Measurements from ENCODE around the gene CHST3.
"Not testable (repeated sequence)": the region's sequence is repeated elsewhere in the genome, so short reads cannot be mapped to it uniquely, and the experiment has no call there.

CHST3 gene, protein sequence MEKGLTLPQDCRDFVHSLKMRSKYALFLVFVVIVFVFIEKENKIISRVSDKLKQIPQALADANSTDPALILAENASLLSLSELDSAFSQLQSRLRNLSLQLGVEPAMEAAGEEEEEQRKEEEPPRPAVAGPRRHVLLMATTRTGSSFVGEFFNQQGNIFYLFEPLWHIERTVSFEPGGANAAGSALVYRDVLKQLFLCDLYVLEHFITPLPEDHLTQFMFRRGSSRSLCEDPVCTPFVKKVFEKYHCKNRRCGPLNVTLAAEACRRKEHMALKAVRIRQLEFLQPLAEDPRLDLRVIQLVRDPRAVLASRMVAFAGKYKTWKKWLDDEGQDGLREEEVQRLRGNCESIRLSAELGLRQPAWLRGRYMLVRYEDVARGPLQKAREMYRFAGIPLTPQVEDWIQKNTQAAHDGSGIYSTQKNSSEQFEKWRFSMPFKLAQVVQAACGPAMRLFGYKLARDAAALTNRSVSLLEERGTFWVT

DNA sequence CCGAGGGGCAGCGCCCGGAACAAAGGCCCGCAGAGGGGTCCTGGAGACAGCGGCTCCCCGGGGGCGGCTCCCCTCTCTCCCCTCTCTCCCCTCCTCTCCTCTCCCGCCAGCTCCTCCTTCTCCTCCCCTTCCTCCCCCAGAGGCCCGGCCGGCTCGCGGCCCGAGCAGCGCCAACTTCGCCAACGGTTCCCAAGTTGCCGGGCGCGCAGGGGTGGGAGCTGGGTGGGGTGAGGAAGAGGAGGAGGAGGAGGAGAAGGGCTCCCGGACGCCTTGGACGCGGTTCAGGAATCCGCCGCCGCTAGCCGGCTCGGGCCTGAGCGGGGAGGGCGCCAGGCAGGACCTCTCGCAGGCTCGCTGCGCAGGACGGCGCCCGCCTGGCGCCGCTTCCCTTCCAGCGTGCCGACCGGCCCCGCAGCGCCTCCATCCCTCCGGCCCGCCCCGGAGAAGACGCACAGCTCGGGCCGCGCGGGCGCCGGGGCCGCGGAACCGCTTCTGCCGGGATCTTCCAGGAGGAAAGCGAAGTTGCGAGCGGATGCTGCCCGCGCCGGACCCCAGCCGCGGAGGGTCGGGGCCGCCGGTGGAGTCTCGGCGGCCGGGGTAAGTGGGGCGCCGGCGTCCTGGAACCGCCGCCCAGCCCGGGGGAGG is at the start of gene CHST3:
Gene CHST3 (plus strand): TSS at position 298 of the 645 bp plus-strand sequence. CDS start 41,448 bp downstream, outside the sequence.
- peak within 1 kb of the TSS; percentile 69 for H3K4me3 ChIP-seq (ENCODE audit: insufficient read length, low read depth)
- H3K27me3 ChIP-seq (ENCODE audit: insufficient read depth, insufficient read length) = peaks cover 44% of the 10 kb centered on the region
- no peak for TF ChIP-seq SUZ12 (IDR thresholded peaks at IDR 0.05; ENCODE audit: extremely low read depth, insufficient read depth, insufficient read length)
- TF ChIP-seq YY1 (IDR thresholded peaks at IDR 0.05; ENCODE audit: insufficient read depth, insufficient read length) = no peak
- TF ChIP-seq ZNF274 (IDR thresholded peaks at IDR 0.05; ENCODE audit: low read depth, low read length) = no peak
- H3K4me1 ChIP-seq (ENCODE audit: insufficient read depth, insufficient read length) = no peaks in the 10 kb centered on the region
- no peaks in the 10 kb centered on the region for H3K36me3 ChIP-seq (ENCODE audit: insufficient read depth, insufficient read length, low read length)
- H3K9me3 ChIP-seq (ENCODE audit: insufficient read depth, low read length) = no peaks in the 10 kb centered on the region
- peak; percentile 36 for DNase-seq (ENCODE audit: low read depth, low spot score)
- H3K9ac ChIP-seq (ENCODE audit: insufficient read length, low read depth) = peak within 1 kb of the TSS; percentile 79

DNA sequence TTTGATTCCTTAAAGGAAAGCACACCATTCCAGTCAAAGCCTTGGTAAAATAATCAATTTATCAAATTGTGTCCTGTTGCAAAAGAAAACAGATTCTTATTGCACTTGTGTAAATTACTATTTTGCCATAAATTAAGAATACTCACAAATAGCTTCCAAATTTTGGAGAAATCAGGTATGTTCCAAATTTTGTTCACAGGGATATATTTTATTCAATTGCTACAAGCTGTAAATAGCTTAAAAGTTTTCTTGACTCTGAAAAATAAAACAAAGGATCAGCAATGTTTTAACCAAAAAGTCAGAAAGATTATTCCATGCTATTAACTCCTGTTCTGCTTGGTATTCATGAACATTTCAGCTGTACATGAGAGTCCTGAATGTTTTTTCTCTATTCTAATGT is 47.4 kb upstream of the CHST3 start:
- TF ChIP-seq SUZ12 (IDR thresholded peaks at IDR 0.05; ENCODE audit: extremely low read depth, insufficient read depth, insufficient read length) (no peak), YY1 (IDR thresholded peaks at IDR 0.05; ENCODE audit: insufficient read depth, insufficient read length) (no peak), ZNF274 (IDR thresholded peaks at IDR 0.05; ENCODE audit: low read depth, low read length) (no peak)
- no peak for DNase-seq (ENCODE audit: low read depth, low spot score)
- H3K9me3 ChIP-seq (ENCODE audit: insufficient read depth, low read length) = peaks cover 13% of the 10 kb centered on the region; the same call in 1 of the 2 replicates
- no peaks in the 10 kb centered on the region for H3K36me3 ChIP-seq (ENCODE audit: insufficient read depth, insufficient read length, low read length)
- H3K4me3 ChIP-seq (ENCODE audit: insufficient read length, low read depth) = no peak overlapping the region
- H3K4me1 ChIP-seq (ENCODE audit: insufficient read depth, insufficient read length) = no peaks in the 10 kb centered on the region
- no peaks in the 10 kb centered on the region for H3K27me3 ChIP-seq (ENCODE audit: insufficient read depth, insufficient read length)
- no peak overlapping the region for H3K9ac ChIP-seq (ENCODE audit: insufficient read length, low read depth)

DNA sequence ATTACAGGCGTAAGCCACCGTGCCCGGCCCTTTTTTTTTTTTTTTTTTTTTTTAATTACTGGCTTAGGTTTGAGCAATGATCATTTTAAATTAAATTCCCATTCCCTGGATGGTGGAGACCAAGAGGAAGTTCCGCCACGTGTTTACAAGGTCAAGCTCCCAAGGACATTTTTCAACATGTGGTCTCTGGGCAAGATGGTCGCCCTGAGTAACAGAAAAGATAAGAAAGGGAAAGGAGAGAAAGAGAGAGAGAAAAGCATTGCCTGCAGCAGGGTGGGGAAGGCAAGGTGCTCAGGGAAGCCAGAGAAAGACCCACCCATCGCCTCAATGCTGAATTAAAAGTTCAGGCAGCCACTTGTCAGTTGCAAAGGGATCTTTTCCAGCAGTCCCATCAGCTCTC is 45.2 kb upstream of the CHST3 start:
- no peaks in the 10 kb centered on the region for H3K36me3 ChIP-seq (ENCODE audit: insufficient read depth, insufficient read length, low read length)
- no peaks in the 10 kb centered on the region for H3K4me1 ChIP-seq (ENCODE audit: insufficient read depth, insufficient read length)
- no peak overlapping the region for H3K9ac ChIP-seq (ENCODE audit: insufficient read length, low read depth)
- no peaks in the 10 kb centered on the region for H3K27me3 ChIP-seq (ENCODE audit: insufficient read depth, insufficient read length)
- H3K4me3 ChIP-seq (ENCODE audit: insufficient read length, low read depth) = no peak overlapping the region
- H3K9me3 ChIP-seq (ENCODE audit: insufficient read depth, low read length) = peaks cover 13% of the 10 kb centered on the region; the same call in 1 of the 2 replicates
- TF ChIP-seq SUZ12 (IDR thresholded peaks at IDR 0.05; ENCODE audit: extremely low read depth, insufficient read depth, insufficient read length) (no peak), ZNF274 (IDR thresholded peaks at IDR 0.05; ENCODE audit: low read depth, low read length) (no peak), YY1 (IDR thresholded peaks at IDR 0.05; ENCODE audit: insufficient read depth, insufficient read length) (no peak)
- DNase-seq (ENCODE audit: low read depth, low spot score) = no peak

DNA sequence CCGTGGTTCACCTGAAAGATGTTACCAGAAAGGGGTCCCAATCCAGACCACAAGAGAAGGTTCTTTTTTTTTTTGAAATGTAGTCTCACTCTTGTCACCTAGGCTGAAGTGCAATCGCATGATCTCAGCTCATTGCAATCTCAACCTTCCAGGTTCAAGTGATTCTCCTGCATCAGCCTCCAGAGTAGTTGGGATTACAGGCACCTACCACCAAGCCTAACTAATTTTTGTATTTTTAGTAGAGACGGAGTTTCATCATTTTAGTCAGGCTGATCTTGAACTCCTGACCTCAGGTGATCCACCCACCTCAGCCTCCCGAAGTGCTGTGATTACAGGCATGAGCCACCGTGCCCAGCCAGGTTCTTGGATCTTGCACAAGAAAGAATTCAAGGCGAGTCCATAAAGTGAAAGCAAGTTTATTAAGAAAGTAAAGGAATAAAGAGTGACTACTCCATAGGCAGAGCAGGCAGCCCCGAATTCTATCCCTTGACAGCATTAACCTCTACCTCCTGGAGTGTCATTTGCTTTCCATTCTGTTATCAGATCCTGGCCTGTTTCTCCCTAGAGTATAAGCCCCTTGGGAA is 44.1 kb upstream of the CHST3 start:
- not testable (repeated sequence) for DNase-seq (ENCODE audit: low read depth, low spot score); H3K36me3 ChIP-seq (ENCODE audit: insufficient read depth, insufficient read length, low read length); H3K27me3 ChIP-seq (ENCODE audit: insufficient read depth, insufficient read length); H3K4me3 ChIP-seq (ENCODE audit: insufficient read length, low read depth); H3K9ac ChIP-seq (ENCODE audit: insufficient read length, low read depth); H3K4me1 ChIP-seq (ENCODE audit: insufficient read depth, insufficient read length)
- H3K9me3 ChIP-seq (ENCODE audit: insufficient read depth, low read length) = peaks cover 13% of the 10 kb centered on the region; the same call in 1 of the 2 replicates

DNA sequence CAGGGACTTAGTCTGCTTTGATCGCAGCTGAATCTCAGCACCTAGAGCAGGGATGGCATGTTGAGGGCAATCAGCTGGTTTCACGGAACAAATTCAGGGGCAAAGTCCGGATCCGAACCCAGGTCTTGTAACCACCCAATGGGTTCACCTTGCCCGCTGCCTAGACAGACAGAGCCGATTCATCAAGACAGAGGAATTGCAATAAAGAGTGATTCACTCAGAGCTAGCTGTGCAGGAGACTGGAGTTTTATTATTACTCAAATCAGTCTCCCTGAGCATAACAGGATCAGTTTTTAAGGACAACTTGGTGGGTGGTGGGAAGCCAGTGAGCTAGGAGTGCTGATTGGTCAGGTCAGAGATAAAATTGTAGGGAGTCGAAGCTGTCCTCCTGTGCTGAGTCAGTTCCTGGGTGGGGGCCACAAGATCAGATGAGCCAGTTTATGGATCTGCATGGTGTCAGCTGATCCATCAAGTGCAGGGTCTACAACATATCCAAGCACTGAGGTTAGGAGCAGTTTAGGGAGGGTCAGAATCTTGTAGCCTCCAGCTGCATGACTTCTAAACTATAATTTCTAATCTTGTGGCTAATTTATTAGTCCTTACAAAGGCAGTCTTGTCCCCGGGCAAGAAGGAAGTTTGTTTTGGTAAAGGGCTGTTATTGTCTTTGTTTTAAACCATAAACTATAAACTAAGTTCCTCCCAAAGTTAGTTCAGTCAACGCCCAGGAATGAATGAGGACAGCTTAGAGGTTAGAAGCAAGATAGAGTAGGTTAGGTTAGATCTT is 43.5 kb upstream of the CHST3 start:
- Histone ChIP-seq H3K9ac (ENCODE audit: insufficient read length, low read depth) (no peak overlapping the region), H3K9me3 (ENCODE audit: insufficient read depth, low read length) (peaks cover 13% of the 10 kb centered on the region; the same call in 1 of the 2 replicates), H3K27me3 (ENCODE audit: insufficient read depth, insufficient read length) (no peaks in the 10 kb centered on the region), H3K4me3 (ENCODE audit: insufficient read length, low read depth) (no peak overlapping the region), H3K36me3 (ENCODE audit: insufficient read depth, insufficient read length, low read length) (no peaks in the 10 kb centered on the region), H3K4me1 (ENCODE audit: insufficient read depth, insufficient read length) (no peaks in the 10 kb centered on the region)
- TF ChIP-seq SUZ12 (IDR thresholded peaks at IDR 0.05; ENCODE audit: extremely low read depth, insufficient read depth, insufficient read length) (no peak), ZNF274 (IDR thresholded peaks at IDR 0.05; ENCODE audit: low read depth, low read length) (no peak), YY1 (IDR thresholded peaks at IDR 0.05; ENCODE audit: insufficient read depth, insufficient read length) (no peak)
- DNase-seq (ENCODE audit: low read depth, low spot score) = no peak

DNA sequence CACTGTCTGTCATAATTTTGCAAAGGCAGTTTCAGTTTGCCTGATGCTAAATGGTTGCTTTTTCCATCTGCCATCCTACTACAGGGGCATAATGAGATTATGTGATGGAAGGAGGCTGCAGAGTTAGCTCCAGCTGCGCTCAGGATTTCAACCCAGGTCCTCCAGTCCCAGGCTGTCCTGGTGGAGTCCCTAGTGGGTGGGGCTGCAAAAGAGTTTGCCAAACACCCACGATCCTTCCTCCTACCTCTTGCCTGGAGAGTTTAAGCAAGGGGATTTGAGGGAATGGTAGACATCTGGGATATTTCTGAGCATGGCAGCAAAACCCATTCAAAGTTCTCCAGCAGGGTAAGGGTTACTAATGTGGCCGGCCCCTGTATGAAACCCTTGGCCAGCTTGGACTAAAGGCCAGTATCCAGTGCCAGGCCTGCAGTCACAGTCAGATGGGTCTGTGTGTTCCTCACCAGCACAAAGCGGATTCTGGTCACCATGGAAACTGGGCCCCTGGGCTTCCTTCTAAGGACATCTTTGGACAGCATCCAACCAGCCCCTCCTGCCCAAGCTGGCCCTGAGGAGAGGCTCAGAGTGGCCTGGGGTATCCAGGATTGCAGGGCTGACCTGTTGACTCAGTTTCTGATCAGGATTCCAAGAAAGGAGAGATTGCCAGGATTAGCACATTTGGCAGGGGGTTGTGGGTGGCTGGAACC is 42.7 kb upstream of the CHST3 start:
- DNase-seq (ENCODE audit: low read depth, low spot score) = no peak
- H3K4me1 ChIP-seq (ENCODE audit: insufficient read depth, insufficient read length) = no peaks in the 10 kb centered on the region
- TF ChIP-seq ZNF274 (IDR thresholded peaks at IDR 0.05; ENCODE audit: low read depth, low read length) = no peak
- no peak for TF ChIP-seq YY1 (IDR thresholded peaks at IDR 0.05; ENCODE audit: insufficient read depth, insufficient read length)

More for the DNA sequence above, 42.7 kb upstream of the CHST3 start:
- peaks cover 12% of the 10 kb centered on the region; the same call in 1 of the 2 replicates for H3K9me3 ChIP-seq (ENCODE audit: insufficient read depth, low read length)
- H3K36me3 ChIP-seq (ENCODE audit: insufficient read depth, insufficient read length, low read length) = no peaks in the 10 kb centered on the region
- no peak overlapping the region for H3K9ac ChIP-seq (ENCODE audit: insufficient read length, low read depth)
- H3K27me3 ChIP-seq (ENCODE audit: insufficient read depth, insufficient read length) = no peaks in the 10 kb centered on the region
- no peak overlapping the region for H3K4me3 ChIP-seq (ENCODE audit: insufficient read length, low read depth)
